Measurements from ENCODE around the gene RNF38.

DNA sequence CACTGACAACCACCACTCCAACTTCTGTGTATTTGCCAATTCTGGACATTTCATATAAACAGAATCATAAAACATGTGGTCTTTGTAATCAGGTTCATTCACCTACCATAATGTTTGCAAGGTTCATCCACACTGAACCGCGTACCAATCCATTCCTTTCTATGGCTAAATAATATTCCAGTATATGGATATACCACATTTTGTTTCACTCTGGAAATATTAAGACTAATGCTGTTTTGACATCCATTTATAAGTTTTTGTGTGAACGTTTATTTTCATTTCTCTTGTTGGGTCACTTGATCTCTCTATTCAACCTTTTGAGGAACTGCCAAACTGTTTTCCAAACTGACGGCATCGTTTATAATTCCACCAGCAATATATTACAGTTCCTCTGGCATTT lies 26.3 kb upstream of the RNF38 start:
- no peak for TF ChIP-seq EZH2 (IDR thresholded peaks at IDR 0.05; ENCODE audit: insufficient read depth, poor library complexity, severe bottlenecking)
- no peak for TF ChIP-seq EZH2phosphoT487 (IDR thresholded peaks at IDR 0.05; ENCODE audit: insufficient read depth, low read depth)
